Right hindlimb (tissue), 1 donor: ENCODE data around the gene SLC37A4.
"Not testable (repeated sequence)": the region's sequence is repeated elsewhere in the genome, so short reads cannot be mapped to it uniquely, and the experiment has no call there.

Source experiments
- DNase-seq: peaks from one replicate; pipeline ENCODE4 v3.0.0-alpha.2; 2018

Gene SLC37A4

DNA sequence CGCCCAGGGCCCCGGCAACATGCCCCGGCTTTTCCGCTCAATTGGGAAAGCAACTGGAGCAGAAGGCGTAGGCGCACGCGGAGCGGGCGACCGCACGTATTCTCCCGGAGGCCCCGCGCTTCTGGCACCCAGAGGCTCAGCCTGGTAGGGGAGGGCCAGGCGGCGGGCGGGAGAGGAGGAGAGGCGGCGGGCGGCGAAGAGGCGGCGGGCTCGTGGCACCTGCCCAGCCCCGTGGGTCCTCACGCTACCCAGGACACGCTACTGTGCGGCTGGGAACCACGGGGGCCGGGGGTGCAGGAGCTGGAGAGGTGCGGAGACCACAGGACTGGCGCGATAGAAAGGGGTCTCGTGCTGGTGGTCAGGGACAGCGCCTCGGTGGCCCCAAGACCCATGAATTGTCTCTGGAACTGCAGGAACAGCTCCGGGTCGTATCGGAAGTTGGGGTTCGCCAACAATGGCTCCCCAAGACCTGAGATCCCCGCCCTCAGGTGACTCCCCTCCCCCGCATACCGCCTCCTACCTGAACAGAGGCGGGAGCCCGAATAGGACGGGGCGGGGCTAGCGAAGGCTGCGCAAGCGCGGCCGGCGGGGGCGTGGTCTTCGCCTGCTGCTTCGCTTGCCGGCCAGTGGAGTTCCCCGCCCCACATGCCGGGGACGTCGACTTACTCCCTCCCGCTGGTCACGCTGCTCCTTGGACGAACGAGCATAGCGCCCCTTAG is at the start of gene SLC37A4:
Gene SLC37A4, minus strand, starts transcription at position 549 of the 719 bp plus-strand sequence.
- peak; percentile 96 for DNase-seq

- no peak for DNase-seq
Observed at GRCh38 chr11:119078675-119079420, 48.2 kb upstream of the SLC37A4 start.

GRCh38 chr11:119077839-119078238 is 47.2 kb upstream of the SLC37A4 start:
- no peak for DNase-seq

DNA sequence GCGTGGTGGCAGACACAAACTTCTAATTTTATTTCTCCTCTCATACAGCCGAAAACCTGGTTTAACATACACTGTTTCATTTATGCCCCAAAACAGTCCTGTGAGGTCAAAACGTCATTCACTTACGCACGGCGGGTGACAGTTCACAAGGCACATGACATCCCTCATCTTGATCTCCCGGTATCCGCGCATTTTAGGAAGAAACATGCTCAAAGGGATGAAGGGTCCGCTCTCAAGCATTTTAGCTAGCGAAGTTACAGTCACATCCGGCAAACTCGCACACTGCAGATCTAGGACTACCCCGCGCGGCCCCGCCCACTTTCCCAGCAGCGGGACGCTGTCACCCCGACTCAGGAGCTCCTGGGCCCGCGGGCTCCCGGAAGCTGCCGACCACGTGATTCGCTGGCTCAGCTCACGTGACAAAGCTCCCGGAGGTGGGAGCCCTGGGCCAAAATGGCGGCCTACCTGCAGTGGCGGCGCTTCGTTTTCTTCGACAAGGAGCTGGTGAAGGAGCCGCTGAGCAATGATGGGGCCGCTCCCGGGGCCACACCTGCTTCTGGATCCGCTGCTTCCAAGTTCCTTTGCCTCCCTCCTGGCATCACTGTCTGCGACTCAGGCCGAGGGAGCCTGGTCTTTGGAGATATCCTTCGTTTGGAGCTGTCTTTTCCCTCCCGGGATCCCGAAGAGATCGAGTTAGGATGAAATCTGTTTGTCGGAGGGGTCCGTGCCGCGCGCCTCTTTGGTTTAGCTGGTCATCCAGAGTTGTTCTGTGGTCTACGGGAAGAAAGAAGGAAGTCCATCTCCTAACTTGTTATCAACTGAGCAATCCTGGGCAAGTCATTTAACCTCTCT is 36.9 kb upstream of the SLC37A4 start, which contains the start of gene VPS11:
Gene VPS11, plus strand, starts transcription at position 448 of the 852 bp plus-strand sequence. Its CDS starts 6 bp downstream, at position 454.
- DNase-seq: peak; percentile 98

DNA sequence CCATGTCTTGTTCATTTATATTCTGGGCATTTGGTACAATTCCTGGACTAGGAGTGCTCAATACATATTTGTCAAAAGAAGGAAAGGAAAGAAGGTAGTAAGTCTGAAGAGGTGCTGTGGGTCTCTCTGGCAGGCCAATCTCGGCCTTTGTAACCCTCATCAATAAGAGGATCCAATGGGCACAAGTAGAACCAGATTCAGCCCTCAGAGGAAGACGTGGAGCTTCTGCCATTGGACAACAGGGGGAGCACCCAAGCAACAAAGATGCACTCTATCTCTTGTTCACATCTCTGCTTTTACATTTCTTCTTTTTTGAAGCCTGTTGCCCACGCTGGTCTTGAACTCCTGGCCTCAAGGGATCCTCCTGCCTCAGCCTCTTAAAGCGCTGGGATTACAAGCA is 34.7 kb upstream of the SLC37A4 start:
- DNase-seq: no peak

DNA sequence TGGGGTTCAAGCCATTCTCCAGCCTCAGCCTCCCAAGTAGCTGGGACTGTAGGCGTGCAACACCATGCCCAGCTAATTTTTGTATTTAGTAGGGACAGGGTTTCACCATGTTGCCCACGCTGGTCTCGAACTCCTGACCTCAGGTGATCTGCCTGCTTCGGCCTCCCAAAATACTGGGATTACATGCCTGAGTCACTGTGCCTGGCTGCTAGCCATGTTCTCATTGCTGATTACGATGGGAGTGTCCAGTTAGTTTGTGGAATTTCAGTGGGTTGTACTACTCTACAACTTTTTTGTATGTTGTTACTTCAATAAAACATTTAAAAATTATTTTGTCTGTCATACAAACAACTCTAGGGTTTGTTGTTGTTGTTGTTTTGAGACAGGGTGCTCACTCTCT is 32.1 kb upstream of the SLC37A4 start:
- no peak for DNase-seq

DNA sequence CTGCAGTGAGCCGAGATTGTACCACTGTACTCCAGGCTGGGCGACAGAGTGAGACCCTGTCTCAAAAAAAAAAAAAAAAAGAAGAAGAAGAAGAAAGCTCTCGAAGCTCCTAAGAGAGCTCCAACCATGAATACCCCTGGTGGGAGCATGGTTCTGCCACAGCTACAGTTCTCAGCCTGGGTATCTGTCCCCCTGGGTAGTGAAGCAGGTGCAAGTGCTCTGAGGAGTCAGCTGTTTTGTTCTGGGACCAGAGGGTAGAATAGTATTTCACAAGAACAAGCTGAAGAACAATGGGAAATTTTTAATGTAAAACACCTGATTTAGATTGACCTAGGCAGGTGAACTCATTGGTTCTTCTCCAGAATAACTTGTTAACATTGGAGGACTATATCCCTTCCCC is 30.6 kb upstream of the SLC37A4 start:
- DNase-seq: no peak

- not testable (repeated sequence) for DNase-seq
Observed at GRCh38 chr11:119059128-119059527, 28.5 kb upstream of the SLC37A4 start.

DNA sequence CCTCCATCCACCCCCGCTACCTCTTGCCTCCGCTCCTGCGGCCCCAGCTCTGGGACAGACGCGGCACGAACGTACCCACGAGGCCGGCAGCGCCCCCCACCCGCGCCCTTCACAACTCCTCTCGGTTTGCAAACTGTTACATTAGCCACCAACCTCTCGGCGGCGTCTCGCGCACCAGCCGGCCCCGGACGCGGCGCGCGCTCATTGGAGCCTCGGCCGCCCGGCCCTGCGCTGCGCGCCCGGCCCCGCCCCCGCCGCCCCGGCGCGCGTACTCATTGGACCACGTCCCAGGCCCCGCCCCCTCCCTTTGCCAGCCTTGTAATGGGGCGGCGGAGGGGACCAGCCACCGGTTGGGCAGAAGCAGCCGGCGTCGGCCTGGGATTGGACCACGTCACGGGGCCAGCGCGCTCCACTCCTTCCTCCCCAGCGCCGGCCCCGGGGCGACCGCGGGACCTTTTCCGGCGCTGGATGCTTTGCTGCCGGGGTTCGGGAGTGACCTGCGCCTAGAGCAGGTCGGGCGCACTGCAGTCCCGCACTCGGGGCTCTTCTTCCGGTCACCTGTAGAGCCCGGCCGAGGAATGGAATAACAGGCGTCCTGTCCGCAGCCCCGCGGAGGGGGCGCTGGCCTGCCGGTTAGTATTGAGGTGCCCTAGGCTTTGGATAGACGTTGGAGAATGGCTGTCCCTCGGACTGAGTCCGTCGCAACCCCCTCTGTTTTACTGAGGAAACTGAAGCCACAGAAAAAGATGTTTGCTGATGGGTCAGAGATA is 26.5 kb upstream of the SLC37A4 start, which contains the start of gene HYOU1:
Gene HYOU1, minus strand, starts transcription at position 206 of the 770 bp plus-strand sequence. CDS start 1,045 bp downstream, outside the sequence.
- DNase-seq: peak; percentile 98

- no peak for DNase-seq
Observed at GRCh38 chr11:119056421-119056999, 25.8 kb upstream of the SLC37A4 start.

DNA sequence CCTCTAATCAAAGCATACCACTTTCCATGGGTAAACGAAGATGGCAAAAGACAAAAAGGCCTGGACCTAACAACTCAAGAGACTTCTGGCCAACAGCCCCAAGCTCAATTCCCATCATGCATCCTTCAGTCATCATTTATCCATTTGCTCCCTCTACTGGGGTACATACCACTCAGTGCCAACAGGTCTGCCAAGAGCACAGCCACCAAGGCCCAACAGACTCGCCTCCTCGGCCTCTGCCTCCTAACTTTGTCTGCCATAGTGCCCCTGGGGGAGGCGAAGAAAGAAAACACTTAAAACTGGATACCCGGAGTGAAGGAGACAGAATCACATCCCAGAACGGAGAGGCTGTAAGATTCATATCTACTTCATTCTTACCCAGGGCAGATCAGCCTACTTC is 25.2 kb upstream of the SLC37A4 start:
- DNase-seq: no peak

GRCh38 chr11:119054418-119054817 is 23.7 kb upstream of the SLC37A4 start:
- DNase-seq: no peak

DNA sequence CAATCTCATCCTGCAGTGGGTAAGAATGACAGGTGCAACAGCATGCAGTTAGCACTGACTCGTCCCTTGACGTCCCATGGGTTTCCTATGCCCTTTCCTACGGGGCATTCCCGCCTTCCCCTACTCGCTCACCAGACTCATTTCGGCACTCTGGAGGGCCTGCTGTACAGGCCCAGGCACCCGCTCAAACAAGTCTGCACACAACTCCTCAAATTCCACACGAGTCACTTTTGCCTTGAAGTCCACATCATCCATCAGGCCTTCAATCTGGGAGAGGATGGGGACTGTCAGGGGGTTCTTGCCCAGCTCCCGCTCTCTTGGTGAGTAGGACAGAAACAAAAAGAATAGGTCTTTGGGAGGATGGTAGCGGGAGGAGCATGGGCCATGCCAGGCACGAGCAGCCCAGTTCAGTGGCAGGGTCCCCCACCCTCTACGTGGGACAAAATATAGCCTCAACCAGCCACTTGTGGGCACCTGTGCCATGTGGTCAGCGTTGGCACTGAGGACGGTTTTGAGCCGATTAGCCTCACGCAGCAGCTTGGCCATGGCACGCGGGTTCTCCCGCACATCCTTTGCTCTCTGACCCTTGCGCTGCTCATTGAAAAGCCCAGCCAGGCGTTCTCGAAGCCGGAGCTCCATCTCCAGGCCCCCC is 21.6 kb upstream of the SLC37A4 start:
- DNase-seq: no peak

- no peak for DNase-seq
Observed at GRCh38 chr11:119051440-119052162, 20.9 kb upstream of the SLC37A4 start.

DNA sequence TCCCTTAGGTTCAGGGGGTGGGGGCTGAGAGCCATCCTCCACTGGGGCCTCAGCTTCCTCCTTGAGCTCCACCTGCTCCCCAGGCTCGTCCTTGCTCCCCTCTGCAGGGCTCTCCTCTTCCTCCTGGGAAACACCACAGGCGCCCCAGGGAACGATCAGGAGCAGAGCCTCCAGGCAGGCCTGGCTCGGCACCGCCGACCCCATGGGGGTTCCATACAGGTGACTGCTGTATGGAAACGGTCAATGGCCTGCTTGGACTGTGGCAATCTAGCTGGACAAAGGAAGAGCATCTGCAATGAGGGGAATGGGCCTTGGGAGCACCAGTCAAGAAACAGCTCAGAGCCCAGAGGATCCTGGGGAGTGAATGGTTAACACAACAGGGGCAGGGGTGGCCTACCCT is 18.4 kb upstream of the SLC37A4 start:
- no peak for DNase-seq

GRCh38 chr11:119048644-119049043 is 18.0 kb upstream of the SLC37A4 start:
- DNase-seq: no peak

DNA sequence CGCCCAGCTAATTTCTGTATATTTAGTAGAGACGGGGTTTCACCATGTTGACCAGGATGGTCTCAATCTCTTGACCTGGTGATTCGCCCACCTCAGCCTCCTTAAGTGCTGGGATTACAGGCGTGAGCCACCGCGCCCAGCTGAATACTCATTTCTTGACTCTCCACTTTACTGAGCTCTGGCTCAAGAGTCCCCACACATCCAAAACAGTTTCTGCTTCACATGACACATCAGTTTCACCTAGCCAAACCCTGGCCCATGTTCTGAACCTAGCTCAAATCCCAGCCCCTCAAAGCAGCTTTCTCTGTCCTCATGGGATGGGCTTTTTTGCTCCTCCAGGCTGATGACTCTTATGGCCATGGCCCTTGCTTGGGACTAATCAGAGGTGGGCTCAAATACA is 16.5 kb upstream of the SLC37A4 start:
- no peak for DNase-seq

DNA sequence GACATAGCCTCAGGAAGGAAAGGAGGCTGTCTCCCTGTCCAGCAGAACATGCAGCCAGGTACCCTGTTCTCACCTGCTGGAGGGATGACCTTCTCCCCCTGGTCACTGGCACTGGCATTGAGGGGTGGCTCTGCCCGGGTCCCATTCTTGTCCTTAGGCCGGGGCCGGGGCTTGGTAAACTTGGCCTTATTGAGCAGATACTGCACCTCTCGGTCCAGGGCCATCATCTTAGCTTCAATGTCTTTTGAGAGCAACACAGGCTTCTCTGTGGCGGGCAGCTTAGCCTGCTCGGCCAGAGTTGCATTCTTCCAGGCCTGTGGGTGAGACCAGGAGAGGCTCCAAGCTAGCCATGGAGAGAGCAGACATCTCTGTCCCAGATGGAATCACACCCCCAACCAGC is 15.8 kb upstream of the SLC37A4 start:
- no peak for DNase-seq

DNA sequence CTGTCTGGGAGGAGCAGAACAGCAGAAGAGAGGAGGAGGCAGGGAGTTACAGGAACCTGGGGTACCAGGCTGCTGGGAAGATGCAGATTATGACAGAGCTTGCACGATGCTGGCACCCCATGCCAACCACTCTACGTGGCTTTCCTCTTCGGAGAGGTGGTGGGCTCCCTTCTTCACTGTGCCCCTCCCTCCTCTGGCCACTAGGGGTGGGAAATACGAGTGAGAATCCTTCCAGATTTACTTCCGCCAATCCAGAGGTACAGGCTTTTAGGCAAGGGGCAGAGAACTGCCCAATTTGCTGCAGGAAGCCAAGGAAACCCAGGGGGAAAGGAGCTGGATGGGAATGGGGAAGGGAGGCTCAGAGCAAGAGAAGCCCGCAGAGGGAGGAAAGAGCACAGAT is 14.0 kb upstream of the SLC37A4 start:
- DNase-seq: no peak

GRCh38 chr11:119042927-119043326 is 12.2 kb upstream of the SLC37A4 start:
- no peak for DNase-seq
